GM18909 (cell line): ENCODE data around the gene SCFD2.
"Not testable (repeated sequence)": the region's sequence is repeated elsewhere in the genome, so short reads cannot be mapped to it uniquely, and the experiment has no call there.

ENCODE experiments used
- ATAC-seq: cut with Tn5 transposase; IDR thresholded peaks from one replicate; pipeline ENCODE4 v1.9.1; 2021; ENCODE audit warnings: mild to moderate bottlenecking; ENCODE audit not compliant: unreplicated experiment, poor library complexity

Gene SCFD2

GRCh38 chr4:53273726-53274125, 92.1 kb downstream of the SCFD2 start:
- no peak for ATAC-seq

GRCh38 chr4:53267026-53267425, 98.8 kb downstream of the SCFD2 start:
- no peak for ATAC-seq

- not testable (repeated sequence) for ATAC-seq
Observed at GRCh38 chr4:53255986-53256385, 109.9 kb downstream of the SCFD2 start.

GRCh38 chr4:53240573-53240972, 125.3 kb downstream of the SCFD2 start:
- no peak for ATAC-seq

GRCh38 chr4:53238352-53238751, 127.5 kb downstream of the SCFD2 start:
- not testable (repeated sequence) for ATAC-seq

GRCh38 chr4:53237811-53238210, 128.1 kb downstream of the SCFD2 start:
- ATAC-seq = not testable (repeated sequence)

GRCh38 chr4:53236624-53237023, 129.2 kb downstream of the SCFD2 start:
- not testable (repeated sequence) for ATAC-seq

- ATAC-seq = no peak
Observed at GRCh38 chr4:53235547-53235946, 130.3 kb downstream of the SCFD2 start.

GRCh38 chr4:53234669-53235068, 131.2 kb downstream of the SCFD2 start:
- ATAC-seq = no peak

GRCh38 chr4:53234111-53234510, 131.8 kb downstream of the SCFD2 start:
- ATAC-seq = no peak

GRCh38 chr4:53233114-53233795, 132.6 kb downstream of the SCFD2 start:
- no peak for ATAC-seq

- no peak for ATAC-seq
Observed at GRCh38 chr4:53232371-53232770, 133.5 kb downstream of the SCFD2 start.

- no peak for ATAC-seq
Observed at GRCh38 chr4:53228036-53228435, 137.8 kb downstream of the SCFD2 start.

- ATAC-seq = no peak
Observed at GRCh38 chr4:53227451-53227850, 138.4 kb downstream of the SCFD2 start.

GRCh38 chr4:53221832-53222480, 143.9 kb downstream of the SCFD2 start:
- no peak for ATAC-seq

GRCh38 chr4:53219148-53219547, 146.7 kb downstream of the SCFD2 start:
- ATAC-seq = not testable (repeated sequence)

GRCh38 chr4:53208753-53209152, 157.1 kb downstream of the SCFD2 start:
- ATAC-seq = no peak

GRCh38 chr4:53205970-53206369, 159.9 kb downstream of the SCFD2 start:
- no peak for ATAC-seq

GRCh38 chr4:53199356-53199755, 166.5 kb downstream of the SCFD2 start:
- ATAC-seq = no peak

- no peak for ATAC-seq
Observed at GRCh38 chr4:53197772-53198142, 168.1 kb downstream of the SCFD2 start.

- ATAC-seq = no peak
Observed at GRCh38 chr4:53196882-53197771, 168.7 kb downstream of the SCFD2 start.
